Activated naive CD8-positive, alpha-beta T cell (primary cell): ENCODE measurements around the gene BCLAF3.

Source experiments
- H3K27ac Mint-ChIP-seq: one replicate; pipeline ENCODE4 v1.8.0; 2021; ENCODE audit warnings: mixed read lengths
- H3K27me3 Mint-ChIP-seq: one replicate; pipeline ENCODE4 v1.8.0; 2021; ENCODE audit warnings: mixed read lengths
- H3K36me3 Mint-ChIP-seq: one replicate; pipeline ENCODE4 v1.8.0; 2021; ENCODE audit warnings: mixed read lengths
- H3K4me1 Mint-ChIP-seq: one replicate; pipeline ENCODE4 v1.8.0; 2021; ENCODE audit warnings: low read depth, mixed read lengths
- H3K4me3 Mint-ChIP-seq: one replicate; pipeline ENCODE4 v1.8.0; 2021; ENCODE audit warnings: mild to moderate bottlenecking, mixed read lengths
- H3K9me3 Mint-ChIP-seq: one replicate; pipeline ENCODE4 v1.8.0; 2021; ENCODE audit warnings: low read depth, mixed read lengths

The BCLAF3 gene

DNA sequence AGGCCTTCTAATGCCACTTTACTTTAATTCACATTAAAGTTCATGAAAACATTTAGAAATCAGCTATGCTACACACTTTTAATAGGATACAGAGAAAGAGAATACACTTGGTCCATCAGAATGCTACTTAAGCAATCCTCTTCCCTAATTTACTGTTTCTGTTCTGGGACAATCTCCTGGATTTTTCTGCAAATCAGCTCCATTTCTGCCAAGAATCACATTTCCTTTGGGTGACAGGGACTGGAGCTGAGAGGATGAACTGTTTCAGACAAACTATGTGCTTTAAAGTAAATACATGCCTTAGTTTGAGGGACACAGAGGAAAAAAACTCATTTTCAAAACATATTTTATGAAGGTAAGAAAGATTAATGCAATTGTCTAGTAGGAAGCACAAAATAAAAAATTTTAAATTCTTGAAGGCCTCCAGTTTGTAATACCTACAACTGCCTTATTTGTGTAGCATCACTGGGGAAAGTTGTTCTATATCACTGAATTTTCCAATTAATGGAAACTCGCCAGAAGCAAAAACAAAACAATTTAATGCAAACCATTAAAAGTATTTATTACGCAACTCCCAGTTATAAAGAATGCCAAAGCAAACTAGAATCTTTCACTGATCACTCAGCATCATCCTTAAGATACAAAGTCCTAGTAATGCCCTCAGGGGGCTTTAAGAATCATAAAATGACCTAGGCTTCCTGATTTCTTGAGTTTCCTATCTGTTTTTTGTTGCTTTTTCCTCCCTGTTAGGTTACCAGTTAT is 36.3 kb downstream of the BCLAF3 start:
- Mint-ChIP-seq H3K4me1 (peaks cover 2% of the 10 kb centered on the region), H3K36me3 (peaks cover 10% of the 10 kb centered on the region), H3K9me3 (no peaks in the 10 kb centered on the region), H3K27ac (no peak overlapping the region), H3K27me3 (no peaks in the 10 kb centered on the region), H3K4me3 (no peak overlapping the region)

DNA sequence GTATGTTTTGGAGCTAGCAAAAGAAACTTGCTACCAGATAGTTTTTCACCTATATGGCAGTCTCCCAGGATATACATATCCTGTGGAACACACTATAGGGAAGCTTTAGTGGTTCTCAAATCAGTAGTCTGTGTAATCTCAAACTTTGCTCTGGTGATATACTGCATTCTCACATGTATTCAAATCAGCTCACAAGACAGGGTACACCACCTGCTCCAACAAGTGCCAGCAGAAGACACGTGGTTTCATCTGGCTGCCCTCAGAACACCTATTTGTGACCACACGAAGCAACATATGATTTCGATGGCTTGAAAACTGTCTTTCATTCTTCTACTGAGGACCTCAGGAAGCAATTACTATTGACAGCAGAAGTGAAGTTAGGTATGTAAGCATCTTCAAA is 37.7 kb downstream of the BCLAF3 start:
- Mint-ChIP-seq H3K27ac (no peak overlapping the region), H3K36me3 (peaks cover 5% of the 10 kb centered on the region), H3K4me3 (no peak overlapping the region), H3K27me3 (no peaks in the 10 kb centered on the region), H3K9me3 (no peaks in the 10 kb centered on the region), H3K4me1 (peaks cover under 1% of the 10 kb centered on the region)

DNA sequence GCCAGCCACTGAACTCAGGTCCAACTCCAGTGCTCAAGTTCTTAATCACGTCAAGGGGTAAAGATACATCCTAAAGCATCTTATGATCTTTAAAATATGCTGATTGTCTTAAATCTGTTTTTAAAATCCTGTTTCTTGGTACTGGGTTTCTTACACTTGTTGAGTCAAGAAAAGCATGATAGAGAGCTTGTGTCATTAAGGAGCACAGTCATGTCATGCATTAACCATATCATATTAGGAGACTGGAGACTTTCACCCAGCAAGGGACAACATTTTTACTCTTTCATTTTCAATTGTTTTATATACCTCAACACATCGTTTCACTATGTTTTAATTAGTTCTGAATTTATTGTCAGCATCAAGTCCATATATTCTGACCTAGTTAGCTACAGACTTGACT is 41.5 kb downstream of the BCLAF3 start:
- no peak overlapping the region for H3K27ac Mint-ChIP-seq
- H3K27me3 Mint-ChIP-seq, result no peaks in the 10 kb centered on the region
- peaks cover 12% of the 10 kb centered on the region for H3K36me3 Mint-ChIP-seq
- H3K9me3 Mint-ChIP-seq, result no peaks in the 10 kb centered on the region
- H3K4me3 Mint-ChIP-seq, result no peak overlapping the region
- H3K4me1 Mint-ChIP-seq, result peaks cover 5% of the 10 kb centered on the region

DNA sequence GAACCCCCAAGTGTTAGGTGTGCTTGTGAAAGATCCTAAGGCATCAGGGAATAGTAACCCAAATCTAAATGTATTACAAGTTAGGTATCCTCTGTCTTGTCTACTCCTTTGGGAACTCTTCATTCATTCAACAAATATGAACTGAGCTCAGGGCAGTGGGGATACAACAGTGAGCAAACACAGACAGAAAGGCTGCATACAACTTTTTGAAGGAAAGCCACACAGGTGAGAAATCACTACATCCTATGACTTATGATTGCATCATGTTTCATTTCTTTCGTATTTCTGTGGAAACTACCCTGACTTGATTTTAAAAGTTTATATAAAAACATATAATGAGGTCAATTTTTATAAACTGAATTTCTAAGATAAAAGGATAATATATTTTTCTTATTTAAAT is 43.2 kb downstream of the BCLAF3 start:
- no peaks in the 10 kb centered on the region for H3K27me3 Mint-ChIP-seq
- H3K27ac Mint-ChIP-seq, result no peak overlapping the region
- H3K4me1 Mint-ChIP-seq, result peaks cover 5% of the 10 kb centered on the region
- peaks cover 10% of the 10 kb centered on the region for H3K36me3 Mint-ChIP-seq
- H3K9me3 Mint-ChIP-seq, result no peaks in the 10 kb centered on the region
- no peak overlapping the region for H3K4me3 Mint-ChIP-seq
